Heart left ventricle (tissue), 16 donors: ENCODE results near the gene ACCS. TPM values are rescaled to one million over a fixed set of nuclear protein-coding genes. Genes with fewer than 3 reads are reported as not detected.
A peak's percentile ranks its signal among the peaks of the same experiment; 100 is the strongest.

Experiments used
- ATAC-seq, 4 donors: fragments of 200-7000 bp; cut with Tn5 transposase; one replicate each; pipeline ENCODE4 v1.9.1; 2020 to 2022; ENCODE audit warnings: moderate library complexity in 4 of 4, mild to moderate bottlenecking in 3 of 4, moderate number of reproducible peaks in 1 of 4
- DNase-seq, 5 donors: peaks; one replicate each; pipeline ENCODE4 v3.0.0-alpha.2; 2020
- H3K27ac ChIP-seq, 12 donors: fragments of 200-600 bp; sonication (generic) in 4 of 12; one replicate each; pipeline versions ENCODE4 v1.5.0 to v1.8.0; 2016 to 2022; ENCODE audit warnings: mild to moderate bottlenecking in 2 of 12
- H3K27me3 ChIP-seq, 9 donors: fragments of 200-600 bp; sonication (generic) in 2 of 9; one replicate each; pipeline versions ENCODE4 v1.5.1 to v1.8.0; 2016 to 2022; ENCODE audit warnings: mild to moderate bottlenecking in 3 of 9
- H3K36me3 ChIP-seq, 9 donors: fragments of 200-600 bp; sonication (generic) in 2 of 9; one replicate each; pipeline versions ENCODE4 v1.5.0 to v1.8.0; 2018 to 2022; ENCODE audit warnings: mild to moderate bottlenecking in 2 of 9
- H3K4me1 ChIP-seq, 12 donors: fragments of 200-600 bp; sonication (generic) in 4 of 12; one replicate each; pipeline versions ENCODE4 v1.5.0 to v1.8.0; 2016 to 2022; ENCODE audit warnings: mild to moderate bottlenecking in 3 of 12
- H3K4me3 ChIP-seq, 12 donors: fragments of 200-600 bp; sonication (generic) in 4 of 12; one replicate each; pipeline versions ENCODE4 v1.5.0 to v1.8.0; 2017 to 2022; ENCODE audit warnings: mild to moderate bottlenecking in 9 of 12, moderate library complexity in 4 of 12
- H3K9me3 ChIP-seq, 12 donors: fragments of 200-600 bp; sonication (generic) in 4 of 12; one replicate each; pipeline versions ENCODE4 v1.5.0 to v1.8.0; 2016 to 2022; ENCODE audit warnings: mild to moderate bottlenecking in 1 of 12
- CTCF ChIP-seq, 12 donors: fragments of 200-600 bp; sonication (generic) in 4 of 12; IDR thresholded peaks; one replicate each; pipeline versions ENCODE4 v1.5.0 to v1.8.0; 2018 to 2022; ENCODE audit warnings: antibody characterized with exemption in 12 of 12, mild to moderate bottlenecking in 5 of 12
- POLR2A ChIP-seq, 2 donors: fragments of 450-650 bp; IDR thresholded peaks; one replicate each; pipeline ENCODE4 v1.6.1; 2017; ENCODE audit warnings: antibody characterized with exemption in 2 of 2, mild to moderate bottlenecking in 2 of 2, moderate library complexity in 2 of 2
- WGBS, 4 donors: extraction: QIAGEN DNeasy Blood & Tissue Kit in 2 of 4; methylation state at CpG; one replicate each; pipeline versions ENCODE4 v1.1.5 to v1.1.7; 2013 to 2018; 5-methylcytosine and 5-hydroxymethylcytosine counted together
- intact Hi-C, 10 donors: fragments of 100-400 bp; cut with DNase I; formaldehyde crosslinking; loops; one replicate each; pipeline versions ENCODE4 v1.11.1 to v1.14.2; 2022
- polyA plus RNA-seq, 2 donors: library from polyadenylated mRNA; stranded (reverse); fragments of 200-250 nt; gene quantifications; one replicate each; pipeline ENCODE4 v1.2.3, GENCODE V29; 2013
- total RNA-seq, 9 donors: library from RNA; depleted of rRNA in 2 of 9; stranded (reverse); fragments of >200 nt in 2 of 9; fragmentation: NEBNext Ultra II Directional in 3 of 9; extraction: Animal tissue kit (Norgen Biotek cat#: 25700) in 3 of 9; gene quantifications; one replicate each; pipeline versions ENCODE4 v1.1.0 to v1.2.4, GENCODE V29; 2016 to 2023
- donor health status: ischemic (EF 13 %, LVEDD 7.1; RV severe dilation, severe dysfunction).
- donor health status: healthy with polysubstance abuse.
- donor health status: DM: no; HTN: yes; CAD: no.
- donor health status: DM: no; HTN: no; CAD: no.
- donor health status: ischemic (EF 25% LVEDD 6.9; RV normal size, moderate dysfunction).
- donor health status: ischemic (EF 25% LVEDD 5.7; RV mildly dilated, moderate dysfunction).
- donor health status: healthy.
- donor health status: DM: yes; HTN: yes; CAD: no.
- donor health status: ischemic (EF 35%, LVEDD 5.7; RV mildly dilated, moderate dysfunction).
- donor health status: nonischemic (EF 11% LVEDD 7.7; RV severe dilation, severe dysfunction).
- donor health status: DM: yes; HTN: yes; CAD: no.
- donor health status: PGD.
- donor health status: ischemic (EF 29% LVEDD 5.4; RV normal size, mild dysfunction).
- donor health status: nonischemic (EF 23%, LVEDD 6.1; RV moderate dilation, normal function).

Gene ACCS
- total and polyA plus RNA-seq, 11 donors = 1.6 to 16.7 (median 8.3) TPM

- no peak overlapping the region for H3K4me3 ChIP-seq
- peaks cover 0 to 27% (median 20%) of the 10 kb centered on the region in 9 donors for H3K36me3 ChIP-seq
- H3K27ac ChIP-seq = no peak overlapping the region
- H3K4me1 ChIP-seq = peaks cover 0 to 35% (median 13%) of the 10 kb centered on the region in 12 donors
- intact Hi-C loops = loop anchor here in 2 of 10 donors (10.0 kb wide), 3 partner anchors 60 to 430 kb away; partner anchors contain the start of gene ACCSL (in 1 of the 2)
- no peaks in the 10 kb centered on the region for H3K27me3 ChIP-seq
- ATAC-seq = no peak
- H3K9me3 ChIP-seq = no peaks in the 10 kb centered on the region
- 92 to 96% (median 95%) methylated on average over 5 of the region's 5 CpGs for WGBS, 4 donors
- no peak for DNase-seq
- TF ChIP-seq CTCF (IDR thresholded peaks at IDR 0.05) (no peak), POLR2A (IDR thresholded peaks at IDR 0.05) (no peak)
Measured at GRCh38 chr11:44104481-44105294, 38.6 kb downstream of the ACCS start.

- no peaks in the 10 kb centered on the region for H3K9me3 ChIP-seq
- H3K27ac ChIP-seq = no peak overlapping the region
- no peaks in the 10 kb centered on the region for H3K27me3 ChIP-seq
- no peak for ATAC-seq
- H3K4me1 ChIP-seq = peaks cover 7 to 51% (median 24%) of the 10 kb centered on the region in 12 donors
- DNase-seq = no peak
- TF ChIP-seq POLR2A (IDR thresholded peaks at IDR 0.05) (no peak), CTCF (IDR thresholded peaks at IDR 0.05) (no peak)
- H3K36me3 ChIP-seq = peaks cover 0 to 44% (median 26%) of the 10 kb centered on the region in 9 donors
- WGBS, 4 donors = 81 to 85% (median 83%) methylated on average over 6 of the region's 6 CpGs
- intact Hi-C loops = loop anchor here in 2 of 10 donors (10.0 kb wide), 3 partner anchors 63 to 427 kb away; partner anchors contain the start of gene ACCSL (in 1 of the 2)
- H3K4me3 ChIP-seq = no peak overlapping the region
Measured at GRCh38 chr11:44108260-44108659, 42.2 kb downstream of the ACCS start.

- no peaks in the 10 kb centered on the region for H3K9me3 ChIP-seq
- H3K27ac ChIP-seq = no peak overlapping the region
- H3K36me3 ChIP-seq = peaks cover 0 to 53% (median 40%) of the 10 kb centered on the region in 9 donors
- peaks cover 7 to 38% (median 19%) of the 10 kb centered on the region in 12 donors for H3K4me1 ChIP-seq
- peak; percentile 53 to 85 (median 78) for ATAC-seq
- no peaks in the 10 kb centered on the region for H3K27me3 ChIP-seq
- WGBS, 4 donors = 4 to 9% (median 7%) methylated on average over 4 of the region's 4 CpGs
- TF ChIP-seq POLR2A (IDR thresholded peaks at IDR 0.05) (no peak), CTCF (IDR thresholded peaks at IDR 0.05) (peak; percentile 69 to 88 (median 78))
- DNase-seq = peak; percentile 46 to 77 (median 70)
- intact Hi-C loops = loop anchor here in 7 of 10 donors (1.0 to 10.0 kb wide), 4 partner anchors 175 to 432 kb away; no protein-coding TSS in a partner anchor
- H3K4me3 ChIP-seq = no peak overlapping the region
Measured at GRCh38 chr11:44110231-44110679, 44.2 kb downstream of the ACCS start.
